Hematopoietic multipotent progenitor cell treated with erythropoietin and hydrocortisone succinate and interleukin-3 and kit ligand, for 6 days (in vitro differentiated cells): Measurements from ENCODE around the gene TSPYL2.
A peak's percentile ranks its signal among the peaks of the same experiment; 100 is the strongest.

ENCODE experiments used
- DNase-seq: peaks from one replicate; pipeline ENCODE4 v3.0.0-alpha.2; 2015

The TSPYL2 gene

DNA sequence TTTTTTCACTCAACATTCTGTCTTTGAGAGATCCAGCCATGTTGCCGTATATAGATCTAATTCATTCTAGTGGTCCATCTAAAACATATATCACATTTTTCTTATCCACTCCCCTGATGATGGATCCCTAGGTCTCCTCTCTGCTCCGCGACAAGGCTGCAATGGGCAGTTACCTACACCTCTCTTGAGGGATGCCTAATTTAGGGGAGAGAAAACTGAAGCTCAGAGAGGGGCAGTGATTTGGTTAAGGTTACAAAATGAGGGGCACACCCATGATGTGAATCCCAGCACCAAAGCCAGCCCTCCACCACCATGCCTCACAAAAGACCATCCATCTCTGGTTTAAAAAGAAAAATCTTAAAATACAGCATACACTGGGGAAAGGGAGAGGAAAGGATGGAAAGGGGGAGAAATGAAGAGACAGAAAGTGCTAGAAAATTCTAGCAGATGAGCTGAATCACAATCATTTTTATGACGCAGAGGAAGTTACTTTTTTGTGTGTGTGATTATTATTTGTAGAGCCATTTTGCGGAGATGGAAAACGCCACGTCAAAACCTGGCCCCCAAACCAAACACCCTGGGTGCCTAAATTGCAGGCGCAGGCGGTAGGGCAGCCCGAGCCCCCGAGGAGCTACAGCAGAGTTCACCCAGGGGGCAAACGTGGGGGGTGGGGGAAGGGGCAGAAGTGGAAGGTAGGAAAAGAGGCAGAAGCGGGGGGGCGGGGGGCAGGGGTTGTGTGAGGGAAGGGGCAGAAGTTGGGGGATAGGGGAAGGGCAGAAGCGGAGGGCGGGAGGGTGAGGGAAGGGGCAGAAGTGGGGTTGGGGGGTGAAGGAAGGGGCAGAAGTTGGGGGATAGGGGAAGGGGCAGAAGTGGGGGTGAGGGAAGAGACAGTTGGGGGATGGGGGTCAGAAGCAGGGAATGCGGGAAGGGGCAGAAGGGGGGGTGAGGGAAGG, 1.3 kb upstream of the TSPYL2 start:
- DNase-seq: no peak

DNA sequence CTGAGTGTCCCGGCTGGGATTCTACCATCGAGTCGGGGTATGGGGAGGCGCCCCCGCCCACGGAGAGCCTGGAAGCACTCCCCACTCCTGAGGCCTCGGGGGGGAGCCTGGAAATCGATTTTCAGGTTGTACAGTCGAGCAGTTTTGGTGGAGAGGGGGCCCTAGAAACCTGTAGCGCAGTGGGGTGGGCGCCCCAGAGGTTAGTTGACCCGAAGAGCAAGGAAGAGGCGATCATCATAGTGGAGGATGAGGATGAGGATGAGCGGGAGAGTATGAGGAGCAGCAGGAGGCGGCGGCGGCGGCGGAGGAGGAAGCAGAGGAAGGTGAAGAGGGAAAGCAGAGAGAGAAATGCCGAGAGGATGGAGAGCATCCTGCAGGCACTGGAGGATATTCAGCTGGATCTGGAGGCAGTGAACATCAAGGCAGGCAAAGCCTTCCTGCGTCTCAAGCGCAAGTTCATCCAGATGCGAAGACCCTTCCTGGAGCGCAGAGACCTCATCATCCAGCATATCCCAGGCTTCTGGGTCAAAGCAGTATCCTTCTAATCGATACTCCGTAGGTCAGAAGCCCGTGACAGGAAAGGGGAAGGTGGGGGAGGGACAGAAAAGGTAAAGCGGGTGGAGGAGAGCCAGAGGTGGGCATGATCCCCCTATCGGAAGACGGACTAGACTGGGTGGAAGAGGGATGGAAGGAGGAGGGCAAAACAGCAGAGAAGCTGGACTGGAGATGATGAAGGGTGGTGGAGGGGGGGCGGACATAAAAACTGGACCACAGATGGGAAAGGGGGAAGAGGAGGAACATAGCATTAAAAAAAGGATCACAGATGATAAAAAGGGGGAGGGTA, 828 bp downstream of the TSPYL2 start:
- no peak for DNase-seq

DNA sequence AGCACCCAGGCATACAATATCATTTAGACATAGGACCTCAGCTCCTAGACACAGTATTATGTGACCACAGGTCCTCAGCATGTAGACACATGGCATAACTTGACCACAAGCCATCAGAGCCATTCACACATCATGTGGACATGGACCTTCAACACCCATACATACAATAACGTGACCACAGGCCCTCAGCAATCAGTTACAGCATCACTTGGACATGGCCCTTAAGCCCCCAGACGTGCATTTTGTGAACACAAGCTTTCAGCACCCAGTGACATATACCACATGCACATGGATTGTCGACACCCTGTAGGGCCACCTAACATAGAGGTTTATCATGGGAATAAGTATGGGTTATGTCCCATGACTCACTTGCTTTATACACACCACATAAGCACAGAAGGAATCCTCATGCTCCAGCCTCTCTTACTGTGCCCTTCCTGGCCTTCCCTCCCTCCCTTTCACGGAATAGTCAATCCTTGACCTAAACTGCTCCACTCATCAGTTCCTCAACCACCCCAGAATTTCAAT, 1.9 kb downstream of the TSPYL2 start:
- no peak for DNase-seq

DNA sequence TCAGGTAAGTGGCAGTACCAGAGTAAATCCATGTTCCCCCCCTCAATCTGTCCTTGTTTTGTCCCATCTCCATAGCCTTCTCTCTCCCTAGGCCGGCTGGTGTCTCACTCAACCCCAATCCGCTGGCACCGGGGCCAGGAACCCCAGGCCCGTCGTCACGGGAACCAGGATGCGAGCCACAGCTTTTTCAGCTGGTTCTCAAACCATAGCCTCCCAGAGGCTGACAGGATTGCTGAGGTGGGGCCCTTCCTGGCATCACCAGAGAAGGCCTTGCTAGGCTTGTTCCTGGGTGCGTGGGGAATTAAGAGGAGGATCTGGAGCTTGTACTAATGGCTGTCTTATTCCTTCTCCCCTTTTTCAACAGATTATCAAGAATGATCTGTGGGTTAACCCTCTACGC, 2.7 kb downstream of the TSPYL2 start:
- DNase-seq: no peak

DNA sequence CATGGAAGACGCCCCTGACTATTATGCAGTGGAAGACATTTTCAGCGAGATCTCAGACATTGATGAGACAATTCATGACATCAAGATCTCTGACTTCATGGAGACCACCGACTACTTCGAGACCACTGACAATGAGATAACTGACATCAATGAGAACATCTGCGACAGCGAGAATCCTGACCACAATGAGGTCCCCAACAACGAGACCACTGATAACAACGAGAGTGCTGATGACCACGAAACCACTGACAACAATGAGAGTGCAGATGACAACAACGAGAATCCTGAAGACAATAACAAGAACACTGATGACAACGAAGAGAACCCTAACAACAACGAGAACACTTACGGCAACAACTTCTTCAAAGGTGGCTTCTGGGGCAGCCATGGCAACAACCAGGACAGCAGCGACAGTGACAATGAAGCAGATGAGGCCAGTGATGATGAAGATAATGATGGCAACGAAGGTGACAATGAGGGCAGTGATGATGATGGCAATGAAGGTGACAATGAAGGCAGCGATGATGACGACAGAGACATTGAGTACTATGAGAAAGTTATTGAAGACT, 3.6 kb downstream of the TSPYL2 start:
- no peak for DNase-seq

DNA sequence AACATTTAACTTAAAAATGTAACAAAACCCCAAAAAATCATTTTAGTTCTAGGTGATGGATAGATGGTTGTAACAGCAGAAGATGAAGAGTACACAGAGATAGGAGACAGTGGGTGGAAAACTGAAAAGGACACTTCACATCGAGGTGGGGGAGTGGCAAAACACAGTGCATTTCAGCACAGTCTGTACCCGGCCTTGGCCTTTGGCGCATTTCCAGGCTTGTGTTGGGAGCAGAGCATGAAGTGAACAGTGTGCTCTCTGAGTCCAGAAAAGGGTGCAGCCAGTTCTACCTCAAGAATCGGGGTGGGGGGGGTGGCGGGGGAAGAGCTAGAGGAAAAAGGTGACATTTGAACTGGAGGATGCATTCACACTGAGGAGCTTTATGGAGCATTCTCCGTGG, 4.3 kb downstream of the TSPYL2 start:
- DNase-seq: no peak

DNA sequence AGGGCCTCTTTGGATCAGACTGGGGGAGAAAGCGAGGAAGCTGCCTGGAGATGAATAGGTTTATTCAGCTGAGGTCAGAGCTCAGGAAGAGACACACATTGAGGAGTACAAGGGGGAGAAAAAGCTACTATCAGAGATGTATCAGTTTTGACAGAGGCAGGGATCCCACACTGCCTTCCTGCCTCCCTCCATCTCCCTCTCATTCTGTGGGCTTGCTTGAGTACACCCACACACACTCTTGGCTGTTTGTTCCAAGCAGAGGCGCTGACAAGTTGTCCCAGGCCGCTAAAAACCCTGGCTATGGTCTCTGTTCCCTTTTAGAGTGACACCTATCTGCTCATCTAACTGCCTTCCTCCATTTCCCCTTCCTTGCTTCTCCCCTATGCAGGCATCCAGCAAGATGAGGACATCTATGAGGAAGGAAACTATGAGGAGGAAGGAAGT, 5.2 kb downstream of the TSPYL2 start:
- no peak for DNase-seq

DNA sequence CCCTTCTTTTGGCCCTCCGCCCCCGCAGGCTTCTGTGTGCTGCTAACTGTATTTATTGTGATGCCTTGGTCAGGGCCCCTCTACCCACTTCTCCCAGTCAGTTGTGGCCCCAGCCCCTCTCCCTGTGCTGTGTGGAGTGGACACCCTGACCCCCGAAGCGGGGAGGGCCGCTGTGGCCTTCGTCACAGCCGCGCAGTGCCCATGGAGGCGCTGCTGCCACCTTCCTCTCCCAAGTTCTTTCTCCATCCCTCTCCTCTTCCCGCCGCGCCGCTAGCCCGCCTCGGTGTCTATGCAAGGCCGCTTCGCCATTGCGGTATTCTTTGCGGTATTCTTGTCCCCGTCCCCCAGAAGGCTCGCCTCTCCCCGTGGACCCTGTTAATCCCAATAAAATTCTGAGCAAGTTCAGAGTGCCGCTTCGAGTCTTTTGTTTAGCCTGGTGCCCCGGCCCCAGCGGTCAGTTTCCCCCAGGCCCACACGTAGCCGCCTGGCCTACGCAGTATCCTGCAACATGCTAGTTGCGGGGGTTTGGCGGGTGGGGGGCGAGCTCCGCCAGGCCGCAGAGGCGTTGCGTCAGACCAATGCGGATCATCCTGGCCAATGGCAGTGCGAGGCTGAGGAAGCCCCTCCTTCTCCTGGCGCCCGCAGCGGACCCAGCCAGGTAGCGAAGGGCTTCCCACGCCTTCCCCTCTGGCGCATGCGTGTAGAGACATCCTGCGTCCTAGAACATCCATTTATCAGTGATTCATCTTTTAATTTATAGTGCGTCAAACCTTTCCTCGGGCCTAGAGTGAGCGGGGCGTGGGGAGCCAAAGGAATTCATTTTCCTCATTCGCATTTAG, 6.2 kb downstream of the TSPYL2 start:
- peak; percentile 48 for DNase-seq

DNA sequence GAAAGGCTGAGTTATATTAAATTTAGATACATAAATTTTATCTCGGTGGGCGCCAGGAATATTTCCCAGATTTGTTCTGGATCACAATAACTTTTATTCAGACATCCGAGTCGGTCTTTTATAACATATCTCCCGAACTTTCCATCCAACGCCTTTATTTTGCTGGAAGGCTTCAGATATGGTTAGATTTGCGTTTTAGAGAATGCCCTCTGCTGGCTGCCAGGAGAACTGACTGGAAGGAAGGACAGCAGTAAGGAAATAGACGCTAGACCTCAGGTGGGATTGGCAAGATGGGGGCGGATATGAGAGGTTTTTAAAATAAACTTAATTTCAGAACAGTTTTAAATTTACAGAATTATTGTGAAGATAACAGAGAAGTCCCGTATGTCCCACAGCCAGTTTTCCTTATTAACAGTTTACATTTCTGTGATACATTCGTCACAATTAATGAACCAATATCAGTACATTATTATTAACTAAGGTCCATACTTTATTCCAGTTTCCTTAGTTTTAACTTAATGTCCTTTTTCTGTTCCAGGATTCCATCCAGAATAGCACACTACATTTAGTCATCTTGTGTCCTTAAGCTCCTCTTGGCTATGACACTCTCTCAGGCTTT, 7.2 kb downstream of the TSPYL2 start:
- DNase-seq: peak; percentile 64

DNA sequence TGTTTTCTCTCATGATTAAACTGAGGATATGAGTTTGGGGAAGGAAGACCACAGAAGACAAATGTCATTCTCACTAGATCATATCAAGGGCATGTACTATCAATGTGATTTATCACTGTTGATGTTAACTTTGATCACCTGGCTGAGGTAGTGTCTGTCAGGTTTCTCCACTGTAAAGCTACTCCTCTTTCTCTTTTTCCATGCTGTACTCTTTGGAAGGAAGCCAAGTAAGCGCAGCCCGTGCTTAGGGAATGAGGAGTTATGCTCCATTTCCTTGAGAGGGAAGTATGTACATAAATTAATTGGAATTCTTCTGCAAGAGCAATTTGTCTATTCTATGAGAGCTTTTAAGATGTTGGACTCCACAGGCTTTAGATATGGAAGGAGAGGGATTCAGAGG, 7.8 kb downstream of the TSPYL2 start:
- no peak for DNase-seq

DNA sequence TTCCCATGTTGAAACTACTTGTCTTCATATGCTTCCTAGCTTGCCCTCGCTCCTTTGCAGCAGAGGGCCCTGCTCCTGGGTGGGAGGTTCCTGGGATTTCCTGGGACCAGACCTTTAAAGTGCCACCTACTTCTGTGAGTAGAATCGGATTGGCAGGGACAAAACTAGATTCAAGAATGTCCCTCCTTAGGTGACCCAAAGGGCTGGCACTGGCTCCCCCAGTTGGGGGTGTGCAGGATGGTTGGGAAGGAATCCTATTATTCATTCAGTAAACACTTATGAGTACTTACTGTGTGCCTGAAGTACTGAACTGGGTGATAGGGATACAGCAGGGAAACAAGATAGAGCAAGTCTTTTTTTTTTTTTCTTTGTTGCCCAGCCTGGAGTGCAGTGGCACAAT, 9.2 kb downstream of the TSPYL2 start:
- DNase-seq: no peak

DNA sequence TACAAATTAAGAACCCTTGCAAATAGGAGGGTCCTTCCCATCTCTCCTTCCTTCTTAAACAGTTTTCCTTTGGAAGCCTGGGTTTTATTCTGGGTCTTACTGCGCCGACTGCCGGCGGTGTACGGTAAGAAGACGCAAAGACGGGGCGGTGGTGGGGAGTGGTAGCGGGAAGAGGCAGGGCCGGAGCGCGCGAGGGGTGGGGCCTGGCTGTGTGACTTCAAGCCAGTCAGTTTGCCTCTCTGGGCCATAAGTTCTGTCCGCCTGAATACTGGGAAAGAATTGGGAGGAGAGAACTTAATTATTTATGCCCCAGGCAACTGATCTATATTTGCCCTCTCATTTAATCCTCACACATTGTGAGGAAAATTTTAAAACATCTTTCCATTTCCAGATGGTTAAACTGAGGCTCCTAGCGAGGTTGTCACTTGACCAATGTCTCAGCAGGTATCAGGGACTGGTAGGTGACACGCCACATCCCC, 11.0 kb downstream of the TSPYL2 start:
- DNase-seq: peak; percentile 89

DNA sequence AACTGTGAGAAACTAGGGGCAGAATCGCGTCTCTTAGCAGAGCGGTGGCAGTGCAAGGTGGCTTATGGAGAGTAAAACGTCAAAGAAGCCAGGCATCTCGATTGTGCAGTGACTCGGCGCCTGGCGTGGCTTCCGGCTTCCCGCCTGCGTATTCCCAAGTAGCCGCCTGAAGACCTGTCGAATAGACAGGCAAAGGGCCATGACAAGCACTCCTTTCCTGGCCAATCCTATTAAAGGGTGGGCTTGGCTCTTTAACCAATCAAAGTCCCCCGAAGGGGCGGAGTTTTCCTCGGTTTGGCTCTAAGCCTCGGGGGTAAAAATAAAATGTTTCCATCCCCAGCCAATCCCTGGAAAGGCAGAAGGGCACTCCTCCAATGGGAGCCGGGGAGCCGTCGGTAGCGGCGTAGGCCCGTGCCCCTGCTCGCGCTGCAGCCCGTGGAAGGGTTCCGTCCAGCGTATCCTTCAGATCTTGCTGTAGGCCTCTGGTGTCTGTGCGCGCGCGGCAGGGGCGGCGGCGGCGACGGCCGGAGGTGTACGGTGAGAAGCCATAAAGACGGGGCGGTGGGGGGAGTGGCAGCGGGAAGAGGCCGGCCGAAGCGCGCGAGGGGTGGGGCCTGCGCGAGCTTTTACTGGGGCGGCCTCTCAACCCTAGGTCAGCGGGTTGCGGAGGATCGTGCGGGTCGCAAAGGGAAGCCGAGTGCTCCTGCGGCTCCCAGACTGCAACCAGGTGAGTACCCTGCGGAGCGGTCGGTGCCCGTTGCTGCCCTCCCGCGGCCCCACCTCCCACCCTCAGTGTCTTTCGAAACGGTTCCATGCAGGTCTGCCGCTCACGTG, 11.8 kb downstream of the TSPYL2 start, which contains the start of gene KANTR:
TSS of gene KANTR (plus strand) at position 395 of the 834 bp plus-strand sequence. CDS start 30,131 bp downstream, outside the sequence.
- DNase-seq: peak; percentile 96

DNA sequence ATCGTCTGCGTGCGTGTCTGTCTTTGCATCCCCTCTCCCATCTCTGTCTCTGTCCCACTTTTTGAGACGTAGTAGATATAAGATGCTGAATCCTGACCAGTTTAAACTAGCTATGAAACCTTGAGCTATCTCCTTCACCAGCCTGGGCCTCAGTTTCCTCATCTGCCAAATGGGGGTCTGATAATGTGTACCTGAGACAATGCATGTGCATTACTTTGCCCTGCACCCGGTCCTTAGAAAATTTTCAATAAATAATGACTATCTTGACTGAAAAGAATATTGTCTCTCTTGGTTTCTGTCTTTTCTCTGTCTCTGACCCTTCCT, 12.4 kb downstream of the TSPYL2 start:
- no peak for DNase-seq

DNA sequence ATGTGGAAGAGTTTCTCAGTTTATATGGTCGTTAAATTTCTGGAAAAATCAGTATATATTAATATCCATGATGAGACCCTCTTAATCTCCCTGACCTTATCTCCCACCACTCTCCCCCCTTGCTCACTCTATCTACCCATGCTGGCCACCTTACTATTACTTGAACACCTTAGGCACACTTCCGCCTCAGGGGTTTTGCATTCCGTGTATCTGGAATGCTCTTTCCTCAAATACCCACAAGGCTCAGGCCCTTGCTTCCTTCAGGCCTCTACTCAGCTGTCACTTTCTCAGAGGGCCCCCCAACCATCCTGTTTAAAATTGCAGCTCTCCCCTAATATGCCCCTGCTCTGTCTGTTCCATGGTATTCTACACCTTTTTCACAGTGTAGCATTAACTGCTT, 13.6 kb downstream of the TSPYL2 start:
- DNase-seq: no peak

DNA sequence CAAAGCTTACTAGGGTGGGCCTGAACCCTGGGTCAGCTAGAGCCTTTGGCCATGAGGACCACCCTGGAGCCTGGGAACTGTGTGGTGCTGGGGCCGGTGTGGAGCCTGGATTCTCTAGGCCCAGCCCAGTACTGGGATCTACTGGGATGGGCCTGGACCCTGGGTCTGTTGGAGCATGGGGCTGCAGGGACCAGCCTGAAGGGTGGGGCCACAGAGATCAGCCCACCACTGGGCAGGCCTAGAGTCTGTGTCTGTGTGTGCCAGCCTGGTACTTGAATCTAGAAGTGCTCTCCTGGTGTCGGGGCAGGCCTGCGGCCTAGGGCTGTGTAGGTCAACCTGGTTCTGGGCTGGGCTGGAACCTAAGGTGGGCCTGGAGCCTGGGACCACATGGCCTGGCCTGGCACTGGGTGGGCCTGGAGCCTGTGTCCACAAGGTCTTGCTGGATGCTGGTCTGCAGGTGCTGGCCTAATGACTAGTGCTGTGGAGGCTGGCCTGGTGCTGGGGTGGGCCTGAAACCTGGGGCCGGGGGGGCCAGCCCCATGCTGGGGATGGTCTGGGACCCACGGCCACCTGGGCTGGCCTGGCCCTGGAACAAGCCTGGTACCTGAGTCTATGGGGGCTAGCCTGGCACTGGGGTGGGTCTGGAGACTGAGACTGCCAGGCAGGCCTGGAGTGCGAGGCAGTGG, 32.8 kb downstream of the TSPYL2 start:
- DNase-seq: no peak

DNA sequence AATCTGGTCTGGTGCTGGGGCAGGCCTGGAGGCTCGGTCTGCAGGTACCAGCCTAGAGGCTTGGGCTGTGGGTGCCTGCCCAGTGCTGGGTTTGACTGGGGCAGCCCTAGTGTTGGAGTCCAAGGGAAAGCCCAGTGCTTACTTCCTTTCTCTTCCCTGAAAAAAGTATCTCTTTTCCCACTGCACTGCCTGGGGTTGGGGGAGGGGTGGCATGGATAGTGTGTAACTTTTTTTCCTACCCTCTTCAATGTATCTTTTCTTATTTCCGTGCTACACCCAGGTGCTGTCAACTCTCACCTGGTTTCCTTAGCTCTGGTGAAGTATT, 33.3 kb downstream of the TSPYL2 start:
- DNase-seq: no peak

DNA sequence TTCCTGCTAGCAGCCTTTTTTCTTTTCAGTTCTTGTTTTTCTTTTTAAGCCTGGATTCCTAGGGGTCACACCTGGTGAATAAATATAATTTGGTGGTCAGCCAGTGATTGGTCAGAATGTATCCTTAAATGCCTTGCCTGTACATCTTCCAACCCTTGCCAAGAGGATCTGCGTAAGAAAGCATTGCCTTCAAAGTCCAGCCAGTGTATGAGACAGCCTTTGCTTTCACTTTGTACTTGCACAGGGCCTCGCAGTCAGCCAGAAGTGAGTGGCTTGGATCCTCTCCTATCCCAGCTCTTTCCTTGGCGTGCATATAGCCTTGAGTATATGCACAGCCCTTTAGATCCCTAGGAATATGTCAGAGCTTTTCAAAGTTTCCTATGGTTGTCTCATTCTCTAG, 33.9 kb downstream of the TSPYL2 start:
- DNase-seq: no peak

DNA sequence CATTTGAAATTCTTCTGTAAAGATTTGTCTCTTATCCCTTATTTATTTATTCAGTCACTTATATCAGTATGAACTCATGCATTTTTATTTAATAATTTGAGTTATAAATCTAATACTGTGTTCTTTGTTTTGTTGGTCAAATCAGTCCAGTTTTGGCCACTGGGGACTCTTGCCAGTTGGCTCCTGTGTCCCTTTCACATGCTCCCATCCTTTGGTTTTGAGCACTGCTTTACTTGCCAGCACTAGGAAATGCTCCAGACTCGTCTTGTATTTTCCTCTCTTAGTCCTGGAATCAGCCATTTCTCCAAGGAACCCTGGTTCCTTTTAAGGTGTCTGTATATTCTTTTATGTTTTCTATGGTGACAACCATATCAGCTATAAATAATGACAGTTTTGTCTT, 39.8 kb downstream of the TSPYL2 start:
- no peak for DNase-seq

DNA sequence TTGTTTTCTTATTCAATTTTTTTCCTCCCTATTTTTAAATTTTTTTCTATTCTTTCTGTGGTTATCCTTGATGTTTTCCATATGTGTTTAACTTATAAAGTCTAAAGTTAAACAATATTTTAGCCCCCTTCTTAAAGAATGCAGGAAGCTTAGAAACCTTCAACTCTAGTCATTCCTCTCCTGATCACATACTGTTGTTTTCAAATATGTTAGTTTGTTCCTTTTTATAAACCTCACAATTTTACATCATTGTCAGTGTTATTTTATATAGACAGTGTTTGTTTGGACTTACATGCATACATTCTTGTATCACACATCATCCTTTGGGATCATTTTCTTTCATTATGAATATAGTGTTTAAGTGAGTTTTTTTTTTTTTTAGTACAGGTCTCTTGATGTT, 43.3 kb downstream of the TSPYL2 start:
- no peak for DNase-seq
